ENCODE measurements around the gene SULT4A1. TPM values are rescaled to one million over a fixed set of nuclear protein-coding genes. Genes with fewer than 3 reads are reported as not detected.

Gene SULT4A1
- polyA plus RNA-seq, 1 experiment: 0.39 TPM

GRCh38 chr22:43880541-43880991 is 18.3 kb upstream of the SULT4A1 start:
- no peak for TF ChIP-seq CTCF (IDR thresholded peaks at IDR 0.05; ENCODE audit: insufficient read depth, low read depth, low read length)
- CTCF ChIA-PET: interaction anchor here (0.9 to 13.0 kb wide), 3 partner anchors 9 to 606 kb away, joined by 3 to 178 read pairs (median 3); no protein-coding TSS in a partner anchor

GRCh38 chr22:43879901-43880540 is 17.7 kb upstream of the SULT4A1 start:
- DNase-seq (ENCODE audit: low read depth): no peak
- Histone ChIP-seq H3K27me3 (ENCODE audit: control insufficient read depth, insufficient read depth, low read length) (peaks cover 10% of the 10 kb centered on the region), H3K4me3 (ENCODE audit: low read depth, low read length) (no peak overlapping the region), H3K36me3 (ENCODE audit: control insufficient read depth, insufficient read depth, low read length) (no peaks in the 10 kb centered on the region)
- ChIA-PET POLR2A (no interaction called here), CTCF (interaction anchor here (0.9 to 13.0 kb wide), 4 partner anchors 9 to 606 kb away, joined by 3 to 178 read pairs (median 4); no protein-coding TSS in a partner anchor)
- no peak for TF ChIP-seq CTCF (IDR thresholded peaks at IDR 0.05; ENCODE audit: insufficient read depth, low read depth, low read length)

More at GRCh38 chr22:43880541-43880991, 18.3 kb upstream of the SULT4A1 start:
- POLR2A ChIA-PET: no interaction called here
- no peak for DNase-seq (ENCODE audit: low read depth)
- no peaks in the 10 kb centered on the region for H3K36me3 ChIP-seq (ENCODE audit: control insufficient read depth, insufficient read depth, low read length)
- H3K4me3 ChIP-seq (ENCODE audit: low read depth, low read length): no peak overlapping the region
- H3K27me3 ChIP-seq (ENCODE audit: control insufficient read depth, insufficient read depth, low read length): peaks cover 11% of the 10 kb centered on the region

- H3K4me3 ChIP-seq (ENCODE audit: low read depth, low read length): no peak overlapping the region
- DNase-seq (ENCODE audit: low read depth): no peak
Observed at GRCh38 chr22:43878831-43879550, 16.7 kb upstream of the SULT4A1 start.

GRCh38 chr22:43878079-43878795 is 15.9 kb upstream of the SULT4A1 start:
- ChIA-PET POLR2A (no interaction called here), CTCF (no interaction called here)
- Histone ChIP-seq H3K36me3 (ENCODE audit: control insufficient read depth, insufficient read depth, low read length) (no peaks in the 10 kb centered on the region), H3K27me3 (ENCODE audit: control insufficient read depth, insufficient read depth, low read length) (peaks cover 10% of the 10 kb centered on the region), H3K4me3 (ENCODE audit: low read depth, low read length) (no peak overlapping the region)
- DNase-seq (ENCODE audit: low read depth): no peak
- TF ChIP-seq CTCF (IDR thresholded peaks at IDR 0.05; ENCODE audit: insufficient read depth, low read depth, low read length): no peak

More at GRCh38 chr22:43878831-43879550, 16.7 kb upstream of the SULT4A1 start:
- ChIA-PET CTCF (interaction anchor here (1.3 kb wide), 1 partner anchor 11 kb away, joined by 4 read pairs; no protein-coding TSS in a partner anchor), POLR2A (no interaction called here)
- no peak for TF ChIP-seq CTCF (IDR thresholded peaks at IDR 0.05; ENCODE audit: insufficient read depth, low read depth, low read length)
- H3K27me3 ChIP-seq (ENCODE audit: control insufficient read depth, insufficient read depth, low read length): peaks cover 10% of the 10 kb centered on the region
- no peaks in the 10 kb centered on the region for H3K36me3 ChIP-seq (ENCODE audit: control insufficient read depth, insufficient read depth, low read length)

Data from BJ (cell line).